Ovary (tissue), 3 donors: ENCODE results near the gene SLC13A5.

ENCODE experiments used
- CTCF ChIP-seq, 3 donors: fragments of 450-650 bp in 2 of 3; fragments of 200-600 bp in 1 of 3; IDR thresholded peaks; one replicate each; pipeline versions ENCODE4 v1.5.1 to v1.8.0; 2016 to 2022; ENCODE audit warnings: antibody characterized with exemption in 3 of 3, mild to moderate bottlenecking in 1 of 3
- EP300 ChIP-seq: sonication (generic); formaldehyde crosslinking; IDR thresholded peaks from one replicate; pipeline ENCODE4 v1.6.1; 2017; ENCODE audit warnings: antibody characterized with exemption
- donor health status: DM: no; HTN: no; CAD: no.

- TF ChIP-seq CTCF (IDR thresholded peaks at IDR 0.05), result no peak
- TF ChIP-seq EP300, result no peak
These were observed 36.4 kb upstream of the SLC13A5 start for GRCh38 chr17:6749519-6749918.
